OCI-LY1 (cell line): ENCODE results near the gene CHKA.

Experiments
- H2AFZ ChIP-seq: fragments of 200-600 bp; sonication (generic), shearing (Covaris generic); 2 replicates; pipeline ENCODE4 v1.6.0; 2014; ENCODE audit warnings: antibody characterized with exemption, mild to moderate bottlenecking, low read length
- H3F3A ChIP-seq: fragments of 200-600 bp; sonication (generic), shearing (Covaris generic); 2 replicates; pipeline ENCODE4 v1.6.0; 2014; ENCODE audit warnings: mild to moderate bottlenecking, antibody characterized with exemption, low read length, moderate library complexity; ENCODE audit not compliant: insufficient read depth
- H3K27ac ChIP-seq: fragments of 200-600 bp; sonication (generic); 2 replicates; pipeline ENCODE4 v1.5.1; 2014; ENCODE audit warnings: low read length, mixed run types, mild to moderate bottlenecking, low read depth; ENCODE audit not compliant: poor library complexity, severe bottlenecking
- H3K27me3 ChIP-seq: fragments of 200-600 bp; sonication (generic); 2 replicates; pipeline ENCODE4 v1.6.0; 2014; ENCODE audit warnings: antibody characterized with exemption, mild to moderate bottlenecking, low read length, moderate library complexity; ENCODE audit not compliant: insufficient read depth
- H3K36me3 ChIP-seq: fragments of 200-600 bp; sonication (generic); 2 replicates; pipeline ENCODE4 v1.6.1; 2014; ENCODE audit warnings: mild to moderate bottlenecking, antibody characterized with exemption, low read length, moderate library complexity, mixed read lengths; ENCODE audit not compliant: insufficient read depth
- H3K4me1 ChIP-seq: fragments of 200-600 bp; sonication (generic); 2 replicates; pipeline ENCODE4 v1.5.1; 2014; ENCODE audit warnings: mild to moderate bottlenecking, low read length, moderate library complexity; ENCODE audit not compliant: insufficient read depth, severe bottlenecking
- H3K4me2 ChIP-seq: fragments of 200-600 bp; sonication (generic), shearing (Covaris generic); 2 replicates; pipeline ENCODE4 v1.6.1; 2014; ENCODE audit warnings: low read length
- H3K4me3 ChIP-seq: fragments of 200-600 bp; sonication (generic); 2 replicates; pipeline ENCODE4 v1.5.1; 2014; ENCODE audit warnings: low read length, low read depth, mild to moderate bottlenecking, mixed read lengths; ENCODE audit not compliant: poor library complexity, severe bottlenecking
- H3K79me2 ChIP-seq: fragments of 200-600 bp; shearing (Covaris generic); 2 replicates; pipeline ENCODE4 v1.6.1; 2016; ENCODE audit warnings: mixed run types, low read length, mixed read lengths; ENCODE audit not compliant: insufficient read depth
- H3K9ac ChIP-seq: fragments of 200-600 bp; sonication (generic), shearing (Covaris generic); 2 replicates; pipeline ENCODE4 v1.6.1; 2014; ENCODE audit warnings: mild to moderate bottlenecking, low read length, mixed read lengths
- H3K9me2 ChIP-seq: fragments of 200-600 bp; sonication (generic), shearing (Covaris generic); 2 replicates; pipeline ENCODE4 v1.6.1; 2014; ENCODE audit warnings: low read depth, mild to moderate bottlenecking, low read length, mixed read lengths
- H3K9me3 ChIP-seq: fragments of 200-600 bp; shearing (Covaris generic); 2 replicates; pipeline ENCODE4 v1.6.1; 2014; ENCODE audit warnings: low read length, mixed read lengths
- H4K20me1 ChIP-seq: fragments of 200-600 bp; sonication (generic), shearing (Covaris generic); 2 replicates; pipeline ENCODE4 v1.6.0; 2016; ENCODE audit warnings: mild to moderate bottlenecking, low read length; ENCODE audit not compliant: insufficient read depth
- EZH2 ChIP-seq: fragments of 200-600 bp; sonication (generic), shearing (Covaris generic); IDR thresholded peaks from 2 replicates; pipeline ENCODE4 v1.8.0; 2017; ENCODE audit warnings: borderline replicate concordance, mixed run types, mild to moderate bottlenecking, antibody characterized with exemption, low read length, moderate library complexity, mixed read lengths
- TF ChIP-seq, protein P1 (sequence below): fragments of 200-600 bp; sonication (generic), shearing (Covaris generic); IDR thresholded peaks from 2 replicates; pipeline ENCODE4 v1.5.1; 2017; ENCODE audit warnings: mild to moderate bottlenecking, antibody characterized with exemption, low read length, moderate library complexity, mixed read lengths

Gene CHKA

GRCh38 chr11:68167474-68167873 lies 46.3 kb upstream of the CHKA start:
- no peak overlapping the region for H3K9ac ChIP-seq
- H3K36me3 ChIP-seq: peaks cover 49% of the 10 kb centered on the region
- no peak overlapping the region for H3K4me2 ChIP-seq

DNA sequence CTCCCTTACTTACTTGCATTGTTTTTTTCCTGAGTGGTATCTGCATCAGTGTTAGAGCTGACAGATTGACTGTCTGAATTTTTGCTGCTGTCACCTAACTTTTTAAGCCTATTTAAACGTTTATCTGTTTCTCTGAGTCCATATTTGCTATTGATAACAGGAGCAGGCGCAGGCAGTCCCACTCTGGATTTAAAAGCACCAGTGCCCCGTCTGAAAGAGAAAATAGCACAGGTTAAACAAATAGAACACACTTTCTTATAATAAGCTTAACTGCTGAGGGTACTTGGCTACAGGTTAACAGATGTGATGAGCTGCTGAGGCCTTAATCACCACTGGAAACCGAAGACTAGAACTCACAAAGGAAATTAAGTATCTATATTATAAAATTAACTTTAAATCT lies 45.8 kb upstream of the CHKA start:
- no peak for TF ChIP-seq EZH2
- TF ChIP-seq, protein P1, sequence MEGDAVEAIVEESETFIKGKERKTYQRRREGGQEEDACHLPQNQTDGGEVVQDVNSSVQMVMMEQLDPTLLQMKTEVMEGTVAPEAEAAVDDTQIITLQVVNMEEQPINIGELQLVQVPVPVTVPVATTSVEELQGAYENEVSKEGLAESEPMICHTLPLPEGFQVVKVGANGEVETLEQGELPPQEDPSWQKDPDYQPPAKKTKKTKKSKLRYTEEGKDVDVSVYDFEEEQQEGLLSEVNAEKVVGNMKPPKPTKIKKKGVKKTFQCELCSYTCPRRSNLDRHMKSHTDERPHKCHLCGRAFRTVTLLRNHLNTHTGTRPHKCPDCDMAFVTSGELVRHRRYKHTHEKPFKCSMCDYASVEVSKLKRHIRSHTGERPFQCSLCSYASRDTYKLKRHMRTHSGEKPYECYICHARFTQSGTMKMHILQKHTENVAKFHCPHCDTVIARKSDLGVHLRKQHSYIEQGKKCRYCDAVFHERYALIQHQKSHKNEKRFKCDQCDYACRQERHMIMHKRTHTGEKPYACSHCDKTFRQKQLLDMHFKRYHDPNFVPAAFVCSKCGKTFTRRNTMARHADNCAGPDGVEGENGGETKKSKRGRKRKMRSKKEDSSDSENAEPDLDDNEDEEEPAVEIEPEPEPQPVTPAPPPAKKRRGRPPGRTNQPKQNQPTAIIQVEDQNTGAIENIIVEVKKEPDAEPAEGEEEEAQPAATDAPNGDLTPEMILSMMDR: no peak
- Histone ChIP-seq H2AFZ (no peak overlapping the region), H3K36me3 (peaks cover 49% of the 10 kb centered on the region), H4K20me1 (no peaks in the 10 kb centered on the region), H3K27me3 (no peaks in the 10 kb centered on the region), H3K9ac (no peak overlapping the region), H3K27ac (no peak overlapping the region), H3K79me2 (no peaks in the 10 kb centered on the region), H3K9me2 (no peaks in the 10 kb centered on the region), H3K4me2 (no peak overlapping the region), H3F3A (no peaks in the 10 kb centered on the region), H3K4me1 (peaks cover 6% of the 10 kb centered on the region), H3K4me3 (no peak overlapping the region), H3K9me3 (no peaks in the 10 kb centered on the region)

More at GRCh38 chr11:68167474-68167873, 46.3 kb upstream of the CHKA start:
- TF ChIP-seq, protein P1: no peak
- no peak for TF ChIP-seq EZH2
- Histone ChIP-seq H3F3A (no peaks in the 10 kb centered on the region), H3K79me2 (no peaks in the 10 kb centered on the region), H2AFZ (no peak overlapping the region), H3K9me2 (no peaks in the 10 kb centered on the region), H3K27me3 (no peaks in the 10 kb centered on the region), H3K27ac (no peak overlapping the region), H4K20me1 (no peaks in the 10 kb centered on the region), H3K4me1 (peaks cover 6% of the 10 kb centered on the region), H3K9me3 (no peaks in the 10 kb centered on the region), H3K4me3 (no peak overlapping the region)

DNA sequence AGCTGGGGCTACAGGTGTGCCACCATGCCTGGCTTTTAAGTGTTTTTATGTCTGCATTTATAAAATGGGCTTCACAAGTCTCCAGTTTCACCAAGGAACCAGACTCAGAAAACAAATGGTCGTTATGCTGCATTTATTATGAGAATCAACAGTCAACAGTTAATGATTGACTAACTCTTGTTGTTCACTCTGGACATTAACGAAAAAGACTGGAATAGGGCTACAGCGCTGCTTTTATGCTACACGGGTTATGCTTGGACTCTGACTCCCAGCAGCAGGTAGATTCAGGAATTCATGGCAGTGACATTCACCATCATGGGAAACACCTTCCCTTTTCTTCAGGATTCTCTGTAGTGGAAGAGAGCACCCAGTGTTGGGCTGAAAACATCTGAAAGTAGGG lies 44.4 kb upstream of the CHKA start:
- Histone ChIP-seq H3K4me1 (peaks cover 6% of the 10 kb centered on the region), H3K36me3 (peaks cover 41% of the 10 kb centered on the region), H3K27ac (no peak overlapping the region), H3K79me2 (no peaks in the 10 kb centered on the region), H3K9me3 (no peaks in the 10 kb centered on the region), H3F3A (no peaks in the 10 kb centered on the region), H2AFZ (no peak overlapping the region), H3K9ac (no peak overlapping the region), H3K4me3 (no peak overlapping the region), H4K20me1 (no peaks in the 10 kb centered on the region), H3K27me3 (no peaks in the 10 kb centered on the region), H3K9me2 (no peaks in the 10 kb centered on the region), H3K4me2 (no peak overlapping the region)
- TF ChIP-seq, protein P1: no peak
- TF ChIP-seq EZH2: no peak
